ENCODE results near the gene SASS6. TPM values are rescaled to one million over a fixed set of nuclear protein-coding genes. Genes with fewer than 3 reads are reported as not detected.

Gene SASS6
- total and polyA plus RNA-seq, 5 donors from 2014 or later = 1.3 to 3.2 (median 2.7) TPM

DNA sequence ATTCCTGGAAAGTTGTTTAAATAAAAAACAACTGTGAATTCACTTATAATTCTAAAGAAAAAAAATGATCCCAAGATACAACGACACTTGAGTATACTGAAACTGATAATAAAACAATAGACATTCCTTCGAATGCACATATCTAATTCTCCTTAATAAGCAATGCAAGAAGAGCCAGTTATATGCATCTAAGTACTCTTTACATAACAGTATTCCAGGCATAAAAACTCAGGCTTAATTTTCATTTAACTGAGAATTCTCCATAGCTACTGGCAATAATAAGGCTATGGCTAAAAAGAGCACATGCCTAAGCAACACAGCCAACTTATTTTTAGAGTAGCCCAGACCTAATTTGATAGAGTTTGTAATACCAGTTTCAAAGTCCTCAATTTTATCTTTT, 31.2 kb downstream of the SASS6 start:
- no peak overlapping the region for H3K4me3 Mint-ChIP-seq
- H3K27me3 Mint-ChIP-seq = no peaks in the 10 kb centered on the region
- Histone ChIP-seq H3K9me3 (ENCODE audit: control insufficient read depth in 2 of 2, low read length in 2 of 2) (no peaks in the 10 kb centered on the region), H3K27me3 (ENCODE audit: control insufficient read depth, insufficient read depth, low read length) (no peaks in the 10 kb centered on the region), H3K4me1 (ENCODE audit: control insufficient read depth, insufficient read depth, low read length, poor library complexity, severe bottlenecking) (no peaks in the 10 kb centered on the region), H3K27ac (ENCODE audit: insufficient read depth, low read length, poor library complexity, severe bottlenecking) (no peak overlapping the region), H3K36me3 (ENCODE audit: control insufficient read depth, insufficient read depth, low read length) (peaks cover 42% of the 10 kb centered on the region), H3K4me3 (ENCODE audit: low read depth, low read length) (no peak overlapping the region)
- DNase-seq (no peak), ATAC-seq (ENCODE audit: low read depth in 2 of 2) (no peak)
- H3K27ac Mint-ChIP-seq = no peak overlapping the region
- H3K4me1 Mint-ChIP-seq = no peaks in the 10 kb centered on the region
- H3K9me3 Mint-ChIP-seq = no peaks in the 10 kb centered on the region
- peaks cover 33% of the 10 kb centered on the region for H3K36me3 Mint-ChIP-seq

DNA sequence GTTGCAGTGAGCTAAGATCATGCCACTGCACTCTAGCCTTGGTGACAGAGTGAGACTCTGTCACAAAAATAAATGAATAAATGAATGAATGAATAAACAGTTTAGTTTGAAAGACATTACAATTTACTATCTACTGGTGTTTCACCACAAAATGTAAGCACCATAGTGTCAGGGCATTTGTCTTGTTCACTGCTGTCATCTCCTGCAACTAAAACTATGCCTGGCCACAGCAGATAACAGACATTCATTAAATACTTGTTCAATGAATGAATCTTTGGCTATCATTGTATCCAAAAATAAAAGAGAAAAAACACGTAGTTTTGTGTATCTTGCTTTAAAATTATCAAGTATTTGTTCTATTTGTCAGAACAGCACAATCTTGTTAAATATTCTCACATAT, 32.5 kb downstream of the SASS6 start:
- Mint-ChIP-seq H3K36me3 (peaks cover 37% of the 10 kb centered on the region), H3K27me3 (no peaks in the 10 kb centered on the region), H3K4me1 (no peaks in the 10 kb centered on the region)

DNA sequence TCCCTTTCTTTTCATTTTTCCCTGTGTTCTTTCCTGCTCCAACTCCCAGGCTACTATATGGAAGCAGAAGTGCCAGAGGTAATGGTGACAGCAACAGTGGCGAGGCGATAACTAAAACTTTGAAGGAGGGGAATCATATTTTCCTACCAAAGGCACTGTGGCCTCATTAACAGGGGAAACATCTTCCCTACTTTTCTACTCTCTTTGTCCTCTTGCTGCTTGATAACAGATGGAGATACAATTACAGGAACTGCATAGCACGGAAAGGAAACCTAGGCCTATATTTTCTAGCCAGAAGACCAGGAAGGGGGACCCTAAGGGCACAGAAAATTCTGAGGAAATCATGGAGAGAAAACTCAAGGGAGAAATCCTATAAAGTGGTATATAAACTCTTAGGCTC, 42.3 kb downstream of the SASS6 start:
- peak overlapping the region in 2 of 3 donors; percentile 23 to 26 for H3K27ac Mint-ChIP-seq
- no peak for DNase-seq
- no peaks in the 10 kb centered on the region for H3K27me3 Mint-ChIP-seq
- H3K36me3 Mint-ChIP-seq = peaks cover 22% of the 10 kb centered on the region
- no peak for ATAC-seq (ENCODE audit: low read depth in 2 of 2)
- no peaks in the 10 kb centered on the region for H3K9me3 ChIP-seq (ENCODE audit: control insufficient read depth in 2 of 2, low read length in 2 of 2)
- H3K27ac ChIP-seq (ENCODE audit: insufficient read depth, low read length, poor library complexity, severe bottlenecking) = no peak overlapping the region
- H3K36me3 ChIP-seq (ENCODE audit: control insufficient read depth, insufficient read depth, low read length) = peaks cover 21% of the 10 kb centered on the region
- no peak overlapping the region for H3K4me3 ChIP-seq (ENCODE audit: low read depth, low read length)
- H3K4me3 Mint-ChIP-seq = no peak overlapping the region
- H3K4me1 Mint-ChIP-seq = peaks cover 0 to 10% (median under 1%) of the 10 kb centered on the region in 4 donors
- no peaks in the 10 kb centered on the region for H3K4me1 ChIP-seq (ENCODE audit: control insufficient read depth, insufficient read depth, low read length, poor library complexity, severe bottlenecking)
- H3K27me3 ChIP-seq (ENCODE audit: control insufficient read depth, insufficient read depth, low read length) = no peaks in the 10 kb centered on the region
- H3K9me3 Mint-ChIP-seq = peaks cover 0 to 1% (median 0%) of the 10 kb centered on the region in 7 donors

More for the DNA sequence above, 32.5 kb downstream of the SASS6 start:
- H3K4me3 ChIP-seq (ENCODE audit: low read depth, low read length) = no peak overlapping the region
- H3K36me3 ChIP-seq (ENCODE audit: control insufficient read depth, insufficient read depth, low read length) = peaks cover 37% of the 10 kb centered on the region
- Mint-ChIP-seq H3K4me3 (no peak overlapping the region), H3K27ac (no peak overlapping the region), H3K9me3 (no peaks in the 10 kb centered on the region)
- no peaks in the 10 kb centered on the region for H3K27me3 ChIP-seq (ENCODE audit: control insufficient read depth, insufficient read depth, low read length)
- no peaks in the 10 kb centered on the region for H3K4me1 ChIP-seq (ENCODE audit: control insufficient read depth, insufficient read depth, low read length, poor library complexity, severe bottlenecking)
- ATAC-seq (ENCODE audit: low read depth in 2 of 2) = no peak
- H3K9me3 ChIP-seq (ENCODE audit: control insufficient read depth in 2 of 2, low read length in 2 of 2) = no peaks in the 10 kb centered on the region
- no peak for DNase-seq
- no peak overlapping the region for H3K27ac ChIP-seq (ENCODE audit: insufficient read depth, low read length, poor library complexity, severe bottlenecking)

DNA sequence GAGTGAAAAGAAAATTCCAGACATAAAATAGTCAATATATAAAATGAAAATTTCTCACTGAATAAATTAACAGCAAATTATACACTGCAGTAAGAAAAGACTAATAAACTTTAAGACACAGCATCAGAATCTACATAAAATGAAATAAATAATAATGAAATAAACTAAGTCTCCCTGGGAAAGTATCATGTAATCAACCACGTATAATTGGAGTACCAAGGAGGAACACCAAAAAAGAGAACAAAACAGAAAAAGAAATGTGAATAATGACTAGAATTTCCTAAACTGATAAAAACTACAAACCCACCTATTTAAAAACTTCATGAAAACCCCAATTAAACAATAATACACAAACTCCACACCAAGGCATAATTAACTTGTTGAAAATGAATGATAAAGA, 43.6 kb downstream of the SASS6 start:
- Histone ChIP-seq H3K27me3 (ENCODE audit: control insufficient read depth, insufficient read depth, low read length) (no peaks in the 10 kb centered on the region), H3K9me3 (ENCODE audit: control insufficient read depth in 2 of 2, low read length in 2 of 2) (no peaks in the 10 kb centered on the region), H3K4me1 (ENCODE audit: control insufficient read depth, insufficient read depth, low read length, poor library complexity, severe bottlenecking) (no peaks in the 10 kb centered on the region), H3K27ac (ENCODE audit: insufficient read depth, low read length, poor library complexity, severe bottlenecking) (no peak overlapping the region), H3K36me3 (ENCODE audit: control insufficient read depth, insufficient read depth, low read length) (peaks cover 23% of the 10 kb centered on the region), H3K4me3 (ENCODE audit: low read depth, low read length) (no peak overlapping the region)
- H3K36me3 Mint-ChIP-seq = peaks cover 16% of the 10 kb centered on the region
- ATAC-seq (ENCODE audit: low read depth in 2 of 2) = no peak
- peaks cover 0 to 1% (median 0%) of the 10 kb centered on the region in 7 donors for H3K9me3 Mint-ChIP-seq
- no peak for DNase-seq
- no peaks in the 10 kb centered on the region for H3K27me3 Mint-ChIP-seq
- no peak overlapping the region for H3K4me3 Mint-ChIP-seq
- peak overlapping the region in 2 of 3 donors; percentile 23 to 52 for H3K27ac Mint-ChIP-seq
- H3K4me1 Mint-ChIP-seq = peaks cover 0 to 10% (median 0%) of the 10 kb centered on the region in 4 donors

DNA sequence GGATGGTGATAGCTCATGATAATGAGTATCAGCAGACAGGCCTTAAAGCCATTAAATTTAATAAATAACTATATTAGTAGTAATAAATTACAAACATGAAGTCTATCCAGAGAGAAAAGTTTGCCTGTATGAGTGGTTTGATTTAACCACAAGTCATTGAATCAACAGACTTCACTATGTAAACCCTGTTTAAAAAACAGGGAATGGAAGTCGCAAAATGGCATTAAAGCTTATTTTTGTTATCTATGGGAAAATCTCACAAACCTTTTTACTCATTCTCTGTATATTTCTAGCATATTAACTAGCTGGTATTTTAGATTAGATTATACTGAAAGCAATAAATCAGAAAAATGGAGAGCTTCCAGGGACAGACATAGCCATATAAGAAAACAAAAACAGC, 45.3 kb downstream of the SASS6 start:
- H3K9me3 Mint-ChIP-seq = peaks cover 0 to 1% (median 0%) of the 10 kb centered on the region in 7 donors
- Histone ChIP-seq H3K4me3 (ENCODE audit: low read depth, low read length) (no peak overlapping the region), H3K36me3 (ENCODE audit: control insufficient read depth, insufficient read depth, low read length) (peaks cover 30% of the 10 kb centered on the region), H3K9me3 (ENCODE audit: control insufficient read depth in 2 of 2, low read length in 2 of 2) (no peaks in the 10 kb centered on the region), H3K4me1 (ENCODE audit: control insufficient read depth, insufficient read depth, low read length, poor library complexity, severe bottlenecking) (no peaks in the 10 kb centered on the region), H3K27me3 (ENCODE audit: control insufficient read depth, insufficient read depth, low read length) (no peaks in the 10 kb centered on the region), H3K27ac (ENCODE audit: insufficient read depth, low read length, poor library complexity, severe bottlenecking) (no peak overlapping the region)
- H3K4me1 Mint-ChIP-seq = peaks cover 0 to 10% (median 0%) of the 10 kb centered on the region in 4 donors
- H3K27me3 Mint-ChIP-seq = no peaks in the 10 kb centered on the region
- peaks cover 12% of the 10 kb centered on the region for H3K36me3 Mint-ChIP-seq
- ATAC-seq (ENCODE audit: low read depth in 2 of 2) (no peak), DNase-seq (no peak)
- H3K27ac Mint-ChIP-seq = no peak overlapping the region
- no peak overlapping the region for H3K4me3 Mint-ChIP-seq

DNA sequence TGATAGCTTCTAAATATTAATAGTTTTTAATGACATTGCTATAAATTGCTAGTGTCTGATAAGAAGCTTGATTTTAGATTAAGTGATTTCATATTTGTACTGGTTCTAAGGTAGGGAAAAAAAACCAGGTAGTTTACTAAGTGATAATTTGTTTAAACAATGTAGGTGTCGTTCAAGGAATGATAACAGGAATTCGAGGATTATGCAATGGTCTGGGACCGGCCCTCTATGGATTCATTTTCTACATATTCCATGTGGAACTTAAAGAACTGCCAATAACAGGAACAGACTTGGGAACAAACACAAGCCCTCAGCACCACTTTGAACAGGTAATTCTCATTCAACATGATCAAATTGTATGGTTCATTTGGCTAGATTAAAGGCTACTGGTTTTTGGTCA, 52.4 kb downstream of the SASS6 start:
- Mint-ChIP-seq H3K4me1 (peaks cover 0 to 13% (median 4%) of the 10 kb centered on the region in 4 donors), H3K27ac (no peak overlapping the region), H3K9me3 (no peaks in the 10 kb centered on the region), H3K27me3 (no peaks in the 10 kb centered on the region), H3K36me3 (peaks cover 27% of the 10 kb centered on the region), H3K4me3 (no peak overlapping the region)
- no peak for ATAC-seq (ENCODE audit: low read depth in 2 of 2)
- DNase-seq = no peak
- no peak overlapping the region for H3K4me3 ChIP-seq (ENCODE audit: low read depth, low read length)
- no peak overlapping the region for H3K27ac ChIP-seq (ENCODE audit: insufficient read depth, low read length, poor library complexity, severe bottlenecking)
- no peaks in the 10 kb centered on the region for H3K4me1 ChIP-seq (ENCODE audit: control insufficient read depth, insufficient read depth, low read length, poor library complexity, severe bottlenecking)
- H3K36me3 ChIP-seq (ENCODE audit: control insufficient read depth, insufficient read depth, low read length) = peaks cover 76% of the 10 kb centered on the region
- H3K27me3 ChIP-seq (ENCODE audit: control insufficient read depth, insufficient read depth, low read length) = no peaks in the 10 kb centered on the region
- no peaks in the 10 kb centered on the region for H3K9me3 ChIP-seq (ENCODE audit: control insufficient read depth in 2 of 2, low read length in 2 of 2)

DNA sequence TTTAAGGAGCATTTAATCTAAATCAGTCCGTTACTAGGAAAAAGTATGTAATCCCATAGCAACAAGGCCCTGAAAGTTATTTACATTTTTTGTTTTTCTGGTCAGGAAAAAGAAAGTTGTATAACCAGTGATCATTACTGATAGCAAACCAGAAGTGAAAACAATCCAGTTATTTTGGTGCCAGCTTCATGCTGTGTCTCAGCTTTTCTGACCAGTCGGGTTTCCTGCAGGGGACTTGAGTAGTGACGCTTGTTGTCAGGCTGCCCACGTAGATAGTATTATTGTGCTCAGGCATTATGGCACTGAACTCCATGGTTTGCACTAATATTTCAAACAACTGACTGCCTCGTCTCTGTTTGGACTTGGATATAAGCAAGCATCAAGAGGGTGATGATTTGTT, 55.2 kb downstream of the SASS6 start:
- no peak overlapping the region for H3K27ac ChIP-seq (ENCODE audit: insufficient read depth, low read length, poor library complexity, severe bottlenecking)
- H3K4me1 ChIP-seq (ENCODE audit: control insufficient read depth, insufficient read depth, low read length, poor library complexity, severe bottlenecking) = no peaks in the 10 kb centered on the region
- DNase-seq = no peak
- Mint-ChIP-seq H3K27me3 (no peaks in the 10 kb centered on the region), H3K4me3 (no peak overlapping the region), H3K9me3 (no peaks in the 10 kb centered on the region), H3K36me3 (peaks cover 38% of the 10 kb centered on the region), H3K4me1 (peaks cover 0 to 17% (median 13%) of the 10 kb centered on the region in 4 donors), H3K27ac (peak overlapping the region in 1 of 3 donors; percentile 40)
- H3K36me3 ChIP-seq (ENCODE audit: control insufficient read depth, insufficient read depth, low read length) = peaks cover 78% of the 10 kb centered on the region
- no peaks in the 10 kb centered on the region for H3K27me3 ChIP-seq (ENCODE audit: control insufficient read depth, insufficient read depth, low read length)
- no peaks in the 10 kb centered on the region for H3K9me3 ChIP-seq (ENCODE audit: control insufficient read depth in 2 of 2, low read length in 2 of 2)
- no peak overlapping the region for H3K4me3 ChIP-seq (ENCODE audit: low read depth, low read length)
- no peak for ATAC-seq (ENCODE audit: low read depth in 2 of 2)

DNA sequence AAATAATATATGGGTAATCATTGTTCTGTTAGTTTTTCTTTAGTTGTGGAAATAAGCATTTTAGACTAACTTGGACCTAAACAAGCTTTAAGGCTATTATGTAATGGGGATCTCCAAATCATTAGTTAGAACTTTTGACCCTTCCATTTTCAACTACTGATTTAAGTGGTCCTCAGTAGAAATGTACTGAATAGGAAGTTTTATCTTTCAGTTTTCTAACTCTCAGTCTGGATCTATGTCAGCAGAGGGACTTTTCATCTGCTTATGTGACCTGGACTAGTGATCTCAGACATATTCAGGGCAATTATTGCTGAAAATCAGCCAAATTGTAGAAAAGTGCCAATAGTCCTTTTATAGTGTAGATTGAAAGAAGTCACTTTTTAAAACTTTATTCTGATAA, 56.0 kb downstream of the SASS6 start:
- no peak overlapping the region for H3K4me3 Mint-ChIP-seq
- DNase-seq = no peak
- Histone ChIP-seq H3K27me3 (ENCODE audit: control insufficient read depth, insufficient read depth, low read length) (no peaks in the 10 kb centered on the region), H3K9me3 (ENCODE audit: control insufficient read depth in 2 of 2, low read length in 2 of 2) (no peaks in the 10 kb centered on the region), H3K4me1 (ENCODE audit: control insufficient read depth, insufficient read depth, low read length, poor library complexity, severe bottlenecking) (no peaks in the 10 kb centered on the region), H3K27ac (ENCODE audit: insufficient read depth, low read length, poor library complexity, severe bottlenecking) (no peak overlapping the region), H3K36me3 (ENCODE audit: control insufficient read depth, insufficient read depth, low read length) (peaks cover 78% of the 10 kb centered on the region), H3K4me3 (ENCODE audit: low read depth, low read length) (no peak overlapping the region)
- H3K4me1 Mint-ChIP-seq = peaks cover 0 to 17% (median 13%) of the 10 kb centered on the region in 4 donors
- ATAC-seq (ENCODE audit: low read depth in 2 of 2) = no peak
- peak overlapping the region in 2 of 3 donors; percentile 35 to 43 for H3K27ac Mint-ChIP-seq
- no peaks in the 10 kb centered on the region for H3K27me3 Mint-ChIP-seq
- H3K36me3 Mint-ChIP-seq = peaks cover 41% of the 10 kb centered on the region
- no peaks in the 10 kb centered on the region for H3K9me3 Mint-ChIP-seq
